Colonic mucosa (tissue), 4 donors: ENCODE measurements around the gene FZD1. TPM values are rescaled to one million over a fixed set of nuclear protein-coding genes. Genes with fewer than 3 reads are reported as not detected.

Experiments used
- DNase-seq: peaks from one replicate; pipeline ENCODE4 v3.0.0-alpha.2; 2020
- H3K27ac ChIP-seq: fragments of 200-600 bp; one replicate; pipeline ENCODE4 v1.8.0; 2021
- H3K27me3 ChIP-seq: fragments of 200-600 bp; one replicate; pipeline ENCODE4 v1.8.0; 2021
- H3K36me3 ChIP-seq: fragments of 200-600 bp; one replicate; pipeline ENCODE4 v1.8.0; 2021
- H3K4me1 ChIP-seq: fragments of 200-600 bp; one replicate; pipeline ENCODE4 v1.8.0; 2021; ENCODE audit warnings: mild to moderate bottlenecking
- H3K4me3 ChIP-seq: fragments of 200-600 bp; one replicate; pipeline ENCODE4 v1.8.0; 2021
- H3K9ac ChIP-seq, 2 donors: one replicate each; pipeline ENCODE4 v1.7.0; 2013; ENCODE audit warnings: control low read depth in 2 of 2, low read depth in 2 of 2, low read length in 2 of 2
- H3K9me3 ChIP-seq: fragments of 200-600 bp; one replicate; pipeline ENCODE4 v1.8.0; 2021
- intact Hi-C: fragments of 100-400 bp; cut with DNase I; formaldehyde crosslinking; loops from one replicate; pipeline ENCODE4 v1.14.1; 2022
- total RNA-seq, 2 donors: library from RNA; stranded (reverse); fragmentation: NEBNext Ultra II Directional in 1 of 2; extraction: Animal tissue kit (Norgen Biotek cat#: 25700) in 1 of 2; gene quantifications; one replicate each; pipeline ENCODE4 v1.2.1, GENCODE V29; 2021
- TF ChIP-seq, protein P1 (sequence below): fragments of 200-600 bp; IDR thresholded peaks from one replicate; pipeline ENCODE4 v1.8.0; 2022; ENCODE audit warnings: antibody characterized with exemption, mild to moderate bottlenecking
- donor health status: healthy.
- donor health status: DM: no; HTN: no; CAD: no.
- donor health status: DM: no; HTN: no; CAD: no.

The FZD1 gene
- total RNA-seq, 2 donors from 2014 or later = 8.1 to 9.8 TPM

DNA sequence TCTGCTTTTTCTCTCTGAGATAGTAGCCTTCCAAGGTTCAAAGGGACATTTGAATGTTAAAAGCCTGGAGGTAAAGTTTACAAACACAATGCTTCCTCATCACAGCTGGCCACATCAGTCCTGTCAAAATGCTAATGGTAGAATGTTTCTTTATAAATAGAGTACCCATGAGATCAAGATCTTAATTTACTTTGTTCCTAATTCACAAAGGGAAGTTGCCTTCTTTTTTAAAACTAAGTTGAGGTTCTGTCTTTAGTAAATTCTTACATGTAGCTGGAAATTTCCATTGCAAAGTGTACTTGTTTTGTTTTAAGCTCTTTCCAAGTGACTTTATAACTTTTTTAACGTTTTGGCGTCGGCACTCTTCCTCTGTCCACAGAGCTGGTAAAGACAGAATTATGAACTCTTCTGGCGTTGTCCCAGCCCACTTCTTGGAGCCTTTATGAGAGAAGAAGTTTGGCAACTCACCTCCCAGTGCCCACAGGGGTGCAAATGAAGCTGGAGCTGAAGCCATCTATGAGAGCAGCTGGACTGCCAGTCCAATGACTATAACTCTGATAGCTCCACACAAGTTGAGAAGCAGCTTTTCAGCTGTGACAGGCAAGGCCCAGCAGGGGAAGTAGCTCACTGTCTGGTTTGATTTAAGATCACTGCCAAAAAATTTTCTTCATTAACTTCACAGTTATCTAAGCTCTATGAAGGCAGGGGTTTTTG is 23.3 kb downstream of the FZD1 start:
- DNase-seq = no peak
- Histone ChIP-seq H3K36me3 (no peaks in the 10 kb centered on the region), H3K27ac (no peak overlapping the region), H3K9ac (no peak overlapping the region), H3K9me3 (no peaks in the 10 kb centered on the region), H3K4me1 (no peaks in the 10 kb centered on the region), H3K4me3 (no peak overlapping the region), H3K27me3 (no peaks in the 10 kb centered on the region)
- intact Hi-C loops = loop anchor here (10.0 kb wide), 1 partner anchor 497 kb away; no protein-coding TSS in a partner anchor
- TF ChIP-seq, protein P1, sequence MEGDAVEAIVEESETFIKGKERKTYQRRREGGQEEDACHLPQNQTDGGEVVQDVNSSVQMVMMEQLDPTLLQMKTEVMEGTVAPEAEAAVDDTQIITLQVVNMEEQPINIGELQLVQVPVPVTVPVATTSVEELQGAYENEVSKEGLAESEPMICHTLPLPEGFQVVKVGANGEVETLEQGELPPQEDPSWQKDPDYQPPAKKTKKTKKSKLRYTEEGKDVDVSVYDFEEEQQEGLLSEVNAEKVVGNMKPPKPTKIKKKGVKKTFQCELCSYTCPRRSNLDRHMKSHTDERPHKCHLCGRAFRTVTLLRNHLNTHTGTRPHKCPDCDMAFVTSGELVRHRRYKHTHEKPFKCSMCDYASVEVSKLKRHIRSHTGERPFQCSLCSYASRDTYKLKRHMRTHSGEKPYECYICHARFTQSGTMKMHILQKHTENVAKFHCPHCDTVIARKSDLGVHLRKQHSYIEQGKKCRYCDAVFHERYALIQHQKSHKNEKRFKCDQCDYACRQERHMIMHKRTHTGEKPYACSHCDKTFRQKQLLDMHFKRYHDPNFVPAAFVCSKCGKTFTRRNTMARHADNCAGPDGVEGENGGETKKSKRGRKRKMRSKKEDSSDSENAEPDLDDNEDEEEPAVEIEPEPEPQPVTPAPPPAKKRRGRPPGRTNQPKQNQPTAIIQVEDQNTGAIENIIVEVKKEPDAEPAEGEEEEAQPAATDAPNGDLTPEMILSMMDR = no peak

DNA sequence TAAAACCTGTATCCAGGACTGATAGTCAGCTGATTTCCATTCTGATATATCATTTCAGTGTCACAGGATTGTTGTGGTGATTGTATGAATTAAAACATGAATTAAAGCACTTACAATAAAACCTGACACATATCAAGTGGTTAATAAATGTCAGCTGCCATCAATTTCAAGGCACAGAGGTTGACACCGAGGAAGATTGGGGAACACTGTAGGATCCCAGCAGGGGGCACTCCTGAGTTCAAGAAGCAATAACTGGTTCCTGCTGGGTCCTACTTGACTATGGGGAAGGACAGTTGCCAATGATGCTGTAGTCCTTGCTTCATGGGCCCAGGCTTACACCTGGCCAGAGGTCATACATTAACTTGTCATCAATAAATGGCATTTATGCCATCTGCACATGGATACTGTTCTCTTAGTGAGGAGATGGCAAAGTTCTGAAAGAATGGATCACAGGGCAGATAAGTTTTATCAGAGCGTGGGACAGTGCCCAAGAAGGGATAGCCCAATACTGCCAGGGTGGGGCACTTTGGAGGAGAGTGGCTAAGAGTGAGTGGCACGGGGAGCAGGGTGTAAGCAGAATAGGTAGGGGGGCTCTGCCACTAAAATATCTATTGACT is 24.1 kb downstream of the FZD1 start:
- peak; percentile 63 for DNase-seq
- H3K27ac ChIP-seq = no peak overlapping the region
- H3K36me3 ChIP-seq = no peaks in the 10 kb centered on the region
- no peaks in the 10 kb centered on the region for H3K27me3 ChIP-seq
- no peak overlapping the region for H3K4me3 ChIP-seq
- no peaks in the 10 kb centered on the region for H3K4me1 ChIP-seq
- no peaks in the 10 kb centered on the region for H3K9me3 ChIP-seq
- TF ChIP-seq, protein P1 = peak; percentile 27
- intact Hi-C loops = loop anchor here (10.0 kb wide), 1 partner anchor 496 kb away; no protein-coding TSS in a partner anchor
- no peak overlapping the region for H3K9ac ChIP-seq

DNA sequence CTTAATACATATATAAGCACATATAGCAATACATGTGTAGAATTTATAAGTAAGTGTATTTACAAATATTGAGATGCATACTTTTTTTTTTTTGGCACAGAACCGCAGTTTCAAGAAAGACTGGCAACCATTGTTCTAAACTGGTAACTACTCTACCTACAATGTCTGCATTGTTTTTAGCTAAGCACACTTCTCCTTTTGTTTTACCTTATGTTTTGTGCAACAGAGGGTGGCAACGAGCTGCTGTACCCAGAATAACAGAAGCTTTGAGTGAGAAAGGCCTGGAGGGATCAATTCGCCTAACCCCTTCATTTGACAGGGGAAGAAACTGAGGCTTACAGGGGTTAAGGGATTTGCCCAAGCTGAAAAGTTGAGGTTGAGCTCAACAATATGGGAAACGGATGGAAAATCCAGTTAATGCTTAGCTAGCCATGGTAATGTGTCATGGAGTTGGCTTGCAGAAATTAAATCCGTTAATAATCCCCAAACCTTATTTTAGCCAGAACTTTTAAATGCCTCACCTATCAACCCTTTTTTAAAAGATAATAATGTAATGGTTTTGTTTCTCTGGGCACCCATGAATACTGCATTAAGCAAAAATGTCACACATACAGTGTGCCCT is 25.5 kb downstream of the FZD1 start:
- Histone ChIP-seq H3K9me3 (no peaks in the 10 kb centered on the region), H3K4me3 (no peak overlapping the region), H3K9ac (no peak overlapping the region), H3K4me1 (no peaks in the 10 kb centered on the region), H3K27me3 (no peaks in the 10 kb centered on the region), H3K27ac (no peak overlapping the region), H3K36me3 (no peaks in the 10 kb centered on the region)
- TF ChIP-seq, protein P1 = no peak
- intact Hi-C loops = loop anchor here (10.0 kb wide), 1 partner anchor 495 kb away; no protein-coding TSS in a partner anchor
- no peak for DNase-seq

DNA sequence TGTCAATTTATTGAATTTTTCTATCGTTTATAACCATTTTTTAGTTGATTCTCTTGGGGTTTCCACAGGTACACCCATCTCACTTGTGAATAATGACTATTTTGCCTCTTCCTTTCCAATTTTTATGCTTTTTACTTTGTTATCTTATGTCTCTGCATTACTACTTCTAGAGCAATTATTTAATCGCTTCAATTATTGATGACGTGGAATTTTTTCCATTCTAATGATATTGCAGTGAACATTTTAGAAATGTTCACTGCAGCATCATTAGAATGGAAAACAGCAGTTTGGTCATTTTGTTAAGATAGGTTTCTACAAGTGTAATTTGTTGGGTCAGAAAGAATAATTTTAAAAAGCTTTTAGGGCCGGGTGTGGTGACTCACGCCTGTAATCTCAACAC is 27.1 kb downstream of the FZD1 start:
- no peaks in the 10 kb centered on the region for H3K9me3 ChIP-seq
- H3K9ac ChIP-seq = no peak overlapping the region
- H3K27me3 ChIP-seq = no peaks in the 10 kb centered on the region
- H3K4me1 ChIP-seq = no peaks in the 10 kb centered on the region
- intact Hi-C loops = no loop called here
- H3K4me3 ChIP-seq = no peak overlapping the region
- TF ChIP-seq, protein P1 = no peak
- no peak for DNase-seq
- H3K36me3 ChIP-seq = no peaks in the 10 kb centered on the region
- no peak overlapping the region for H3K27ac ChIP-seq

DNA sequence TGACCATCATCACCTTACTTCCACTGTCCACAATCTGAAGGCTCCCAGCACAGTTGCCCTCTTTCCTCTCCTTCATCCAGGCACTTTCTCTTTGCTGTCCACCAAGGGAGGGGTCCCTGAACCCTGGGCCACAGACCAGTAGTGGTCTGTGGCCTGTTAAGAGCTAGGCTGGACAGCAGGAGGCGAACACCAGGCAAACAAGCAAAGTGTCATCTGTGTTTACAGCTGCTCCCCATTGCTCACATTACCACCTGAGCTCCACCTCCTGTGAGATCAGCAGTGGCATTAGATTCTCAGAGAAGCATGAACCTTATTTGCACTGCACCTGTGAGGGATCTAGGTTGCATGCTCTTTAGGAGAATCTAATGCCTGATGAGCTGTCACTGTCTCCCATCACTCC is 27.7 kb downstream of the FZD1 start:
- no peak overlapping the region for H3K9ac ChIP-seq
- no peaks in the 10 kb centered on the region for H3K4me1 ChIP-seq
- H3K27me3 ChIP-seq = no peaks in the 10 kb centered on the region
- no peak overlapping the region for H3K4me3 ChIP-seq
- H3K27ac ChIP-seq = no peak overlapping the region
- intact Hi-C loops = no loop called here
- TF ChIP-seq, protein P1 = no peak
- H3K9me3 ChIP-seq = no peaks in the 10 kb centered on the region
- no peaks in the 10 kb centered on the region for H3K36me3 ChIP-seq
- DNase-seq = no peak
